Islet precursor cell (in vitro differentiated cells): ENCODE measurements around the gene TANK.
"Not testable (repeated sequence)": the region's sequence is repeated elsewhere in the genome, so short reads cannot be mapped to it uniquely, and the experiment has no call there.

ENCODE experiments used
- DNase-seq: peaks from one replicate; pipeline ENCODE4 v3.0.0-alpha.2; 2018

Gene TANK

DNA sequence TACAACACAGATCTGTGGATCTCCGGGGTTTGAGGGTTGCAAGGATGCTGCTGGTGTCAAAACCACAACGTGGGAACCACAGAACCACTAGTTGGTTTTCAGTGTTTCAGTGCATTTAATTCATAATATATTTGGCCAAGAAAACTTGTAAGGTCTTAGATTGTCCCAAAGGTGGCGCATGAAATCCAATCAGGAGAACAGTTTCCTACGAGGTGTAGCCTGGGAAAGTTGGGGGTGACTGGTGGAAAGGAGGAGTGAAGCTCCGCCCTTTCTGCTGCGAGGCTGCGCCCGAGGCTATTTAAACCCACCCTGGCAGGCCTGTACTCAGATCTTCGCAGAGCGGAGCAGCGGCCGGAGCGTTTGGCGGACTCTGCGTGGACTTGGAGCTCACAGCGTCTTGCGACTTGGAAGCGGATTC, 120.7 kb downstream of the TANK start:
- DNase-seq: peak; percentile 77

DNA sequence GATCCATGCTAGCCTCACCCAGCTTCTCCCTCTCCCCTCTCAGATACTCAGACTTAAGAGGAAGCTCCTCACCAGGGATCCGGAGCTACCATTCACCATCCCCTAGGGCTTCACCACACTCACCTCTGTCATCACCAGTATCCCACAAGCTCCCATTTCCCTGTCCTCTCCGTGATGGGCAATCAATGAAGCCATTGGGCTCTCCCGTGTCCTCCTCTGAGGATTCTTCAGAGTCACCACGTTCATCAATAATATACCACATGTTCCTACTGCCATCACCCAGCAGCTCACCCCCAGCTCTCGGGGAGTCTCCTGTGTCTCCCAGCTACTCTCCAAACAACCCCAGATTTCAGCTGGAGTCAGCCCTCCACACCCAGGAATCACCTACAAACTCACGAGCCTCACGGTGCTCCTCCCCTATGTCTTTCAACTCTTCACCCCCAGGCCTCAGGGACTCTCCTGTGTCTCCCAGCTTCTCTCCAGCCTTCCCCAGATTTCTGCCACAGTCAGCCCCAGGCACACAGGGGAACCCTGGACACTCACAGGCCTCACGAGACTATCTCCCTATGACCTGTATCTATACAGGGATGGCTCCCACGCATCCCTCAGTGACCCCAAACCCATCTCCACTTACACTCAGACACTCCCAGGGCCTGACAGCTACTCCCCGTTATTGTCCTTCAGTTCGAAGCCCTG, 121.5 kb downstream of the TANK start:
- DNase-seq: not testable (repeated sequence)

DNA sequence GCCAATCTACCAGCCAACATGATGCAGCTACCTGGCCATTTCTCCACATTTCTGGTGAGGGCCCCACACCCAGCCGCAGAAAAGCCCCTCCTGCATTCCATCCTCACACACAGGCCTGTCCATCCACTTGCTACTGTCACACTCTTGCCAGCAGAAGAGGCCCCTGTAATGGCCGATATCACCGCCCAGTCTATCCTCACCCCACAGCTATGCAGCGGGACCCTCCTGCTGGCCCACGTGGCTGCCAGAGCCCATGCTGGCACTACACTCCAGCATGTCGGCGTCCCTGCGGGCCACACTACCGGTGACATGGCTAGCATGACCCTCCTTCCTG, 122.0 kb downstream of the TANK start:
- DNase-seq: not testable (repeated sequence)

DNA sequence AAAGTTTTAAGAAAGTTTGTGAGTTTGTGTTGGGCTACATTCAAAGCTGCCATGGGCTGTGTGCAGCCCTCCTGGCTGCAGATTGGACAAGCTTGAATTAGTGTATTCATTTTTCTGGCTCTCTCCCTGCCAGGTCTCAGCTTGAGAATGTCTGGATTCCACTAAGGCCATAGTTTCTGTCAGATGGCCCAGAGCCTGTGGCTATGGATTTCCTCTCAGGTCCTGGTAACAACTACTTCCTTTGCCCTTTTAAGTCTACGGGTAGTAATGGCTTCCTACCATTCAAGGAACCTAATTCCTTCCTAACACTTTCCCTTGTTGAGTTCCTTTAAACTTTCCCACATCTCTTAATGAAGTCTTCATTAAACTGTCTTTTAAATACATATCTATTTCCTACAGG, 123.7 kb downstream of the TANK start:
- no peak for DNase-seq
